Stomach (tissue), 4 donors: Measurements from ENCODE around the gene TOX2.

Experiments
- CTCF ChIP-seq, 7 experiments: fragments of 450-650 bp in 4 of 7; fragments of 200-600 bp in 3 of 7; sonication (generic) in 3 of 7; IDR thresholded peaks; one replicate each; pipeline ENCODE4 v1.5.1; 2016 to 2019; ENCODE audit warnings: antibody characterized with exemption in 7 of 7, control low read depth in 2 of 7, mild to moderate bottlenecking in 1 of 7
- POLR2A ChIP-seq, 4 donors: fragments of 450-650 bp; IDR thresholded peaks; one replicate each; pipeline ENCODE4 v1.6.1; 2016; ENCODE audit warnings: antibody characterized with exemption in 4 of 4, control low read depth in 2 of 4, mild to moderate bottlenecking in 1 of 4, moderate library complexity in 1 of 4
- POLR2AphosphoS5 ChIP-seq, 3 donors: sonication (generic); formaldehyde crosslinking; IDR thresholded peaks; one replicate each; pipeline ENCODE4 v1.6.1; 2016; ENCODE audit warnings: antibody characterized with exemption in 3 of 3

- TF ChIP-seq CTCF (IDR thresholded peaks at IDR 0.05), result no peak
- no peak for TF ChIP-seq POLR2A (IDR thresholded peaks at IDR 0.05)
- TF ChIP-seq POLR2AphosphoS5 (IDR thresholded peaks at IDR 0.05), result no peak
Observed at GRCh38 chr20:44023515-44024371, 109.1 kb downstream of the TOX2 start.
